ENCODE measurements around the gene COBL.

COBL gene

GRCh38 chr7:51021906-51022570 lies 294.6 kb downstream of the COBL start:
- DNase-seq, result no peak
- in situ Hi-C loops (cut with HindIII; ENCODE audit: low pct_ligation_motif_present, low pct_unique_long_range_greater_than_20kb, low sequenced_read_pairs), result no loop called here

GRCh38 chr7:51020944-51021343 lies 295.7 kb downstream of the COBL start:
- in situ Hi-C loops (cut with HindIII; ENCODE audit: low pct_ligation_motif_present, low pct_unique_long_range_greater_than_20kb, low sequenced_read_pairs), result no loop called here
- no peak for DNase-seq

DNA sequence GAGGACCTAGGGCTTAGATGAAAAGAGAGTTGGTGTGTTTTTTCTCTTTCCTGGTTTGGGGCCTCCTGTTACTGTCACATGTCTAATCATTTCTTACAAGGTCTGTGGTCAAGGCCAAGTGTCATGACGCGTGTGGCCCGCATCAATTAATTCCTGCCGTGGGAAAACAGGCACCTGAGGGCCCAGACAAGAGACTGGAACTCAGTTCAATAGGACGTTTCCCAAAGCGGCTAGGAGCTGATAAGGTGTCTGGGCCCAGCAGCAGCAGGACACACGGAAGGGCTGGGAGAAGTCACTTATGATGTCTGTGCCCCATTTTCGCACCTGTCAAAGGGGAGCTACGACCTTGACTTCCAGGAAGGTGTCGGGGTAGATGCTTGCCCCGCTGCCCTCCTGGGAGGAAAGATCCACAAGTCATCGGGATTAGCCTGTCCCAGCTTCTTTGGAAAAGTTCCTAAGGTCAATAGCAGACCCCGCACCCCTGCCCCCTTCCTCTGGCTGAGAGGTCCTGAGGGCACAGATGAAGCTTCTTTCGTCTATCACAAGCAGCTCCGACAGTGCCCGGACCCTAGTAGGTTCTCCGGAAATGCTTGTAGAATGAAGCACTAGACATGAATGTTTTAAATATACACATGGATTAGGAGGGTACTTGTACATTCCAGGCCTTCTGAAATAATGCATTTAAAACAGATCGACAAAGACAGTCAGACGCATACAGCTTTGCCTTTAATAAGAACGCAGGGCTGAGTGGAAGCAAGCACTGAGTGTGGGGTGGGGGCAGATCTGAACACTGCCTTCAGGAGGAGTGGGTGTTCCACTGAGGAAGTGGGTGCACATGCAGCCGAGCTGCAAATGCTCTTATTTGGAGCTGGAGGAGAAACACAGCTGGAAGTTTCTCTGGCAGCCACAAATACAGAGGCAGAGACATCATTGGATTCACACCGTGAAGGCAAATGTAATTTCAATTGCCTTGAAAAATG lies 296.4 kb downstream of the COBL start:
- in situ Hi-C loops (cut with HindIII; ENCODE audit: low pct_ligation_motif_present, low pct_unique_long_range_greater_than_20kb, low sequenced_read_pairs), result no loop called here
- no peak for DNase-seq

DNA sequence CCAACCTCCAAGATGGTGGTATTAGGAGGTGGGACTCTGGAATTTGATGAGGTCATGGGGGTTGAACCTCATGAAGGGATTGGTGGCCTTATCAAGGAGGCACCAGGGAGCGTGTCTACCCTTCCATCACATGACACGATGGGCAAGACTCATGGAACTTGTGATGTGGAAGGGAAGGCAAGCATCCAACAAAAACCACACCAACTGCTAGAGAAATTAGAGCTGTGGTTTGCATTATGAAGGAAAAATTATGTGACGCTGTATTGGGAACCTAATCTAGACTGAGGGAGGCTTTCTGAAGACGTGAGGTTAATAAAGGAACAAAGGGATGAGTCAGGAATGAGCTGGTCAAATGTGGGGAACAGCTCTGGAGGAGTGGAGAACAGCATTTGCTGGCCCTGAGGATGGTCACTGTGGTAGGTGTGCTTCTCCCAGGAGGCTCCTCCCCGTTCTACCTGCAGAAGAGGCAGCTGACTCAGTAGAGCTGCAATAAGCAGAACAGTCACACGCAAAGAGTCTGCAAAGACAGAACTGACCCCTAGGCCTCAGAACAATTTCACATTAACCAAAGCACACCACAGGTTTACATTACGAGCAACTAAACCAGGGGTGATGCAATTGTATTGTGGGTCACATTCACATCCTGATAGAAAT lies 297.3 kb downstream of the COBL start:
- no peak for DNase-seq
- in situ Hi-C loops (cut with HindIII; ENCODE audit: low pct_ligation_motif_present, low pct_unique_long_range_greater_than_20kb, low sequenced_read_pairs), result no loop called here

DNA sequence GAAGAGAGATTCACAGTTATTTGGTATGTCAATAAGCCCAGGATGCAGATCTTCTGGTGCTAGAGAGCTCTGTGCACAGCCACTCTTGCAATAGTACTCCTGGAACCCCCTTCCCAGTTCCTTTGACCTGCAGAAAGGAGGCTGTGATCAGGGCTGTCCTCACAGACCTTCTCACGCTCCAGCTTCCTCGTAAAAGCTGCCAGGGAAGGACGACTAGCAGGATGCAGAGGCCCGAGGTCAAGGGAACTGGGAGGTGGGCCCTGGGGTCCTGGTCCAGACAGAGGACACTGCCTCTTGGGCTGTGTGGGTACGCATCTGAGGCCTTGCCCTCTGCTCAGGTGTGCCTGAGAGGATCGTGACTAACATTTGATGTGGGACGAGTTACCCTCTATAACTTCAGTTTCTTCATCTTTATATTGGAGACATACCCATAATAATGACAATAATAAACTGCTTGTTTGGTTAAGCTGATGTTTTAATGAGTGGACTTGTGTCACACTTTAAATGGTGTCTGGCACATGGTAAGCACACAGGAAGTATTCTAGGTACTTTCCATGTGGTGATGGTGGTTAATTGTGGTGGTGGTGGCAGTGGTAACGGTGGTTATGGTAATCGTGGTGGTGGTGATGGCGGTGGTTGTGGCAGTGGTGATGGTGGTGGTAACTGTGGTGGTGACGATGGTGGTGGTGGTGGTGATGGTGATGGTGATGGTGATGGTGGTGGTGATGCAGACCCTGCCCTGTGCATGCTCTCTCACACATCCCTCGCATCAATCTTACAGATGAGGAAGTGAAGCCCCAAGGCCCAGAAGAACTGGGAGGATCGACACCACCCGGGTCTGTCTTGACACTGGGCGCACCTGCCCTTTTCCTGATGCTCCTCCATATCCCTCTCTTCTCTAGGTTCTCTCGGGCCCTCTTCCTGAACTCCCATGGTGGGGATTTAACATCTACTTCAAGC lies 298.8 kb downstream of the COBL start:
- no peak for DNase-seq
- in situ Hi-C loops (cut with HindIII; ENCODE audit: low pct_ligation_motif_present, low pct_unique_long_range_greater_than_20kb, low sequenced_read_pairs), result no loop called here

DNA sequence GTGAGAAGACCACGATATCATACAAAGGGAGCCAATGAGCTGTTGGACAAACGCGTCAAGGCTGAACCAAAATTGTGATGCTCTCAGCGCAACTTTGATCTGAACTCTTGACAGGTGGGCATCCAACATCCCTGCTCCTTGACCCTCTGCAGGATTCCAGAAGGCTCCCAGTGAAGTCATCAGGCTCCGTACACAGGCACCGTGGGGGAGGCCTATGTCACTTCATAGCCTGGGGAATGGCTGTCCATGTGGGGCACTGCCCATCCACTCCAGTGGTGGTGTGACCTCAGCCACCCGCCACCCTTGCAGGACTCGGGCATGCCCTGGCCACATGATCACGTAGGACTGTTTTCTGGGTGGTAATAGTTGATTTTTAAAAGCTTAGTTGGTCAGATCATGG lies 300.1 kb downstream of the COBL start:
- in situ Hi-C loops (cut with HindIII; ENCODE audit: low pct_ligation_motif_present, low pct_unique_long_range_greater_than_20kb, low sequenced_read_pairs), result no loop called here
- DNase-seq, result no peak

DNA sequence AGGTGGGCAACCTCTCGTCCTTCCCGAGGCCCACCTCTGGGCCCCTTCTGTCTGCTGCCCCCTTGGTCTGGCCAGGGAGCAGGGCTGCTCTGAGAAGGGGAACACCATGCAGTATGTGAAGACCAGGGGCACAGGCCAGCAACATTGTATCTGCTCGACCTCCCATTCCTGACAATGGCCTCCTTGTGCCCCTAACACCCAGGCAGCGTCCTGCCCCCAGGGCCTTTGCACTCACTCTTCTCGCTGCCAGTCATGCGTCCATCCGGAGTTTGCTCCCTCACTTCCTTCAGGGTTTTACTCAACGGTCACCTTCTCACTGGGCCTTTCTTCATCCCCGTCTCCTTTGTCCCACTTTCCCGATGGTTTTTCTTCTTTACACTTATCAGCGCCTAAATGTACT lies 301.0 kb downstream of the COBL start:
- no peak for DNase-seq
- in situ Hi-C loops (cut with HindIII; ENCODE audit: low pct_ligation_motif_present, low pct_unique_long_range_greater_than_20kb, low sequenced_read_pairs), result no loop called here

- in situ Hi-C loops (cut with HindIII; ENCODE audit: low pct_ligation_motif_present, low pct_unique_long_range_greater_than_20kb, low sequenced_read_pairs), result no loop called here
Observed at GRCh38 chr7:51014811-51015210, 301.8 kb downstream of the COBL start.

DNA sequence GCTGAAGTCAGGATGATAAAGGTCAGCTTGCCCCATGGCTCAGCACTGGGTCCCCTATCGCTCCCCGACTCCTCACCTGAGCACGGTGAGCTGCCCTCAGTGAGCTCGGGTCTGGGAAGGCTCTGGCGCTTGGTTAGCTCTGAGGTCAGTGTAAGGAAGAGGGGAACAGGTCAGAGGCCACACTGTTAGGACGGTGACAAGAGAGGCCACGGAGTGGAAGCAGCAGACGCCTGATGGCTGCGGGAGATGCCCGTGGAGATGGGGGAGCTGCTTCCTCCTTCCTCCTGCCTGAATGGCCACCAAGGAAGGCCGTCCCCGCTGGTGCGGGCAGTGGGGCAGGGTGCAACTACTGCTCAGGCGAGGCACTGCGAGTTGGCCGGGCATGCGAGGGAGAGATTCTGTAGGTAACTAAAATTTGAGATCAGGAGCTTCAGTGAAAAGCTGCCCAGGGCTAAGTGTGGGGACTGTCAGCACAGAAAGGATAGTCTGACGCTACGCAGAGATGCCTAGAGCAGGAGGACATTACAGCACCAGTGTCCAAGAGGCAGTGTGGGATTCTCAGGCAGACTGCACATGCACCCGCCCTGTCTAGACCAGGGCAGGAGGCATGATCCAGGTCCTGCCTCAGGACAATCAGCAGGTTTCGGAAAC lies 302.6 kb downstream of the COBL start:
- DNase-seq, result no peak
- in situ Hi-C loops (cut with HindIII; ENCODE audit: low pct_ligation_motif_present, low pct_unique_long_range_greater_than_20kb, low sequenced_read_pairs), result no loop called here

More at GRCh38 chr7:51014811-51015210, 301.8 kb downstream of the COBL start:
- no peak for DNase-seq

DNA sequence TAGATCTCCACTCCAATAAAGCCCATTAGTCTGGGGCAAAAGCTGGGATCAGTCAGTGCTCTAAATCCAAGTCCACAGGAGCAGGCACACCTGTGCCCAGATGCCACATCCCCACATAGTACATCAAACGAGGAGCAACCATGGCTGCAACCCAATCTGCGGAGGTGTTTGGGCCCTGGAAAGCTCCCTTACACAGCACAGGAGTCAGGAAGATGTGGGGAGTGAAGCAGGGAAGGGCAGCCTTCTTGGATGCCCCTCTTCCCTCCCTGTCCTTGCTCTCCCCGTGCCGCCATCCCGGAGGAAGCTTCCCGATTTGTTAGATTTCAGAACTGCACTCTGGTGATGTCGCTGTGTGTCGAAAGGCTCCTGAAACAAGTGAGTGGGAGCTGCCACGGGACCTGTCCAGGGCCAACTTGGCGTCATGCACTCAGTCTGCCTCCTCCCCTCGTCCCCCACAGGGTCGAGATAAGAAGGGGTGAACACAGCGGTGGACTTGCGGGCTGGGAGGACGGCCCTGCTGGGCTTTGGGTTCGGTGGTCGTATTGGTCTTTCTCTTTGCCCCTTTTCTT lies 303.3 kb downstream of the COBL start:
- in situ Hi-C loops (cut with HindIII; ENCODE audit: low pct_ligation_motif_present, low pct_unique_long_range_greater_than_20kb, low sequenced_read_pairs), result no loop called here
- no peak for DNase-seq

DNA sequence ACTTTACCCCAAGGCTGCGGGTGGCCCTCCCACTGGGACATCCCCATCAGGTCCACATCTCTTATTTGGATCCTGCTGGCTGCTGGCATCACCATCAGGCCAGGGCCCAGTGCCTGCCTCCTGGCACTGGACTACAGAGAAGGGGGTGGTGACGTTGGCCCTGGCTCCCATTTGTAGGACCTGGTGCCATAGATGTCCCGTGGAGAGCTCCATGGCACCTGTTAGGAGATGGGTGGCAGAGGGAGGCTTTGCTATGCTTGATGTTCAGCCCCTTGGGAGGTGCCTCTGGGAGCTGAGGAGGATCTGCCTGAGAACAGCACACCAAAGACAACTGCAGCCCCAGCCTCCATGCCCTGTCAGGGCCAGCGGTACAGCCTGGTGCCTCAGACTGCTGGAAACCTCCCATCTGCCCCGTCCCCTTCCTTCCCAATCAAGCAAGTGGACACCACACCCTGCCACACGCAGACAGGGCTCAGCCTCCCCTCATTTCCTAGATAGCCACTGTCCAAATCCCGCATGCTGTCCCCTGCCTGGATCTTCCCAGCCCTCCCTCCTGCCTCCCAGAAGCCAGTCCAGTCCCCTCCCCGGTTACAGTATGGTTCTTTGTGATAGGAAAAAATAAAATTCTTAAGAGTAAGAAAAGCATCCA lies 303.9 kb downstream of the COBL start:
- in situ Hi-C loops (cut with HindIII; ENCODE audit: low pct_ligation_motif_present, low pct_unique_long_range_greater_than_20kb, low sequenced_read_pairs), result no loop called here
- DNase-seq, result no peak

- in situ Hi-C loops (cut with HindIII; ENCODE audit: low pct_ligation_motif_present, low pct_unique_long_range_greater_than_20kb, low sequenced_read_pairs), result no loop called here
- DNase-seq, result no peak
Observed at GRCh38 chr7:51011710-51012350, 304.8 kb downstream of the COBL start.

GRCh38 chr7:51010534-51010933 lies 306.1 kb downstream of the COBL start:
- in situ Hi-C loops (cut with HindIII; ENCODE audit: low pct_ligation_motif_present, low pct_unique_long_range_greater_than_20kb, low sequenced_read_pairs), result no loop called here
- no peak for DNase-seq

- DNase-seq, result peak; percentile 75
- in situ Hi-C loops (cut with HindIII; ENCODE audit: low pct_ligation_motif_present, low pct_unique_long_range_greater_than_20kb, low sequenced_read_pairs), result no loop called here
Observed at GRCh38 chr7:51009716-51010496, 306.7 kb downstream of the COBL start.

- no peak for DNase-seq
- in situ Hi-C loops (cut with HindIII; ENCODE audit: low pct_ligation_motif_present, low pct_unique_long_range_greater_than_20kb, low sequenced_read_pairs), result no loop called here
Observed at GRCh38 chr7:51007551-51008505, 308.8 kb downstream of the COBL start.

All from ACHN (cell line).